Measurements from ENCODE around the gene CDC7. TPM values are rescaled to one million over a fixed set of nuclear protein-coding genes. Genes with fewer than 3 reads are reported as not detected.

Gene CDC7
- total RNA-seq, 1 experiment from 2014 or later: 49.9 TPM

GRCh38 chr1:91557826-91558225 lies 57.2 kb downstream of the CDC7 start:
- DNase-seq (ENCODE audit: low spot score) (no peak), ATAC-seq (no peak)
- H3K36me3 Mint-ChIP-seq: no peaks in the 10 kb centered on the region
- no peaks in the 10 kb centered on the region for H3K4me1 Mint-ChIP-seq
- TF ChIP-seq ERG (CRISPR knock-in tag; IDR thresholded peaks at IDR 0.05) (no peak), ATF1 (CRISPR knock-in tag; IDR thresholded peaks at IDR 0.05) (no peak), SMAD3 (CRISPR knock-in tag; IDR thresholded peaks at IDR 0.05; ENCODE audit: borderline replicate concordance) (no peak), FOXP1 (CRISPR knock-in tag; IDR thresholded peaks at IDR 0.05; ENCODE audit: borderline replicate concordance) (no peak), FOXK1 (CRISPR knock-in tag; IDR thresholded peaks at IDR 0.05) (no peak), NR1H2 (CRISPR knock-in tag; IDR thresholded peaks at IDR 0.05) (no peak), ZNF396 (CRISPR knock-in tag; IDR thresholded peaks at IDR 0.05; ENCODE audit: borderline replicate concordance) (no peak), PRDM15 (CRISPR knock-in tag; IDR thresholded peaks at IDR 0.05) (no peak), ZNF317 (CRISPR knock-in tag; IDR thresholded peaks at IDR 0.05; ENCODE audit: borderline replicate concordance, low read depth) (no peak), CREM (CRISPR knock-in tag; IDR thresholded peaks at IDR 0.05) (no peak)
- TF ChIP-seq, protein P1, sequence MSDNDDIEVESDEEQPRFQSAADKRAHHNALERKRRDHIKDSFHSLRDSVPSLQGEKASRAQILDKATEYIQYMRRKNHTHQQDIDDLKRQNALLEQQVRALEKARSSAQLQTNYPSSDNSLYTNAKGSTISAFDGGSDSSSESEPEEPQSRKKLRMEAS (CRISPR knock-in tag; IDR thresholded peaks at IDR 0.05): no peak
- ChIA-PET POLR2A (no interaction called here), CTCF (interaction anchor here (1.0 kb wide), 1 partner anchor 153 kb away, joined by 3 read pairs; the partner anchor contains the start of gene HFM1)
- no peaks in the 10 kb centered on the region for H3K27me3 Mint-ChIP-seq (ENCODE audit: low read depth)
- H3K9me3 Mint-ChIP-seq: no peaks in the 10 kb centered on the region
- no peak overlapping the region for H3K4me3 Mint-ChIP-seq
- no peak overlapping the region for H3K27ac Mint-ChIP-seq

DNA sequence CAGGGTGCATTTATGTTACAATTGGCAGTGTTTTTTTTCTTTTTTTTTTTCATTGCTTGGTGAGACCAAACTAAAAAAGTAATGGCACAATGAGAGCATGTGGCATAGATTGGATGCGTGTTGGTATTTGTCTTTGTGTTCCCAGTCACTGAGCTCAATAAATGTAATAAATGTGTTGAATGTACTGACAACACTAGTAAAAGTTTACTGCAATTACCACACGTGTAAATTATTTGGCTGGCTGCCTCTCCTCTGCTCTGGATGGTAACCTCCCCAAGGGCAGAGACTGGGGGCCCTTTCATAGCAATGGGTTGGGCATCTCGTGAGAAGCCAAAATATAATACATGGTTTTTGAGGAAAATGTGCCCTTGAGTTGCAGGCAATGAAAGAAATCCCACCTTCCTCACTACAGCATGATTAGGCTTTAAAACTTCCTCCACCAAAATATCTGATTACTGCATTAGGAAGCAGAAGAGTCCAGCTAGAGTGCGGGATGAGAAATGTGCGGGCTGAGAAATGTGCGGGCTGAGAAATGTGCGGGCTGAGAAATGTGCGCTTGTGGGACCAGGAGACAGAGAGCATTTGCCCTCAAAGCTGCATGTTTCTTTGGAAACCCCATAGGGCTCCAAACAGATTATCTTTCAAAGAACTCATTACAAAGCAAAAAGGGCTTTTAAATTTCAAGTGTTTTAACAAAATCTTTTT lies 58.5 kb downstream of the CDC7 start:
- CTCF ChIA-PET: no interaction called here
- no peak overlapping the region for H3K4me3 Mint-ChIP-seq
- no peaks in the 10 kb centered on the region for H3K27me3 Mint-ChIP-seq (ENCODE audit: low read depth)
- no peak overlapping the region for H3K27ac Mint-ChIP-seq
- DNase-seq (ENCODE audit: low spot score) (no peak), ATAC-seq (no peak)
- peaks cover 7% of the 10 kb centered on the region for H3K36me3 Mint-ChIP-seq
- TF ChIP-seq CREM (CRISPR knock-in tag; IDR thresholded peaks at IDR 0.05) (no peak), ATF6 (CRISPR knock-in tag; IDR thresholded peaks at IDR 0.05) (no peak), ZNF416 (CRISPR knock-in tag; IDR thresholded peaks at IDR 0.05) (no peak), ZBTB21 (CRISPR knock-in tag; IDR thresholded peaks at IDR 0.05; ENCODE audit: borderline replicate concordance) (no peak)
- H3K9me3 Mint-ChIP-seq: peaks cover 10% of the 10 kb centered on the region
- POLR2A ChIA-PET: no interaction called here
- no peaks in the 10 kb centered on the region for H3K4me1 Mint-ChIP-seq

Measured in WTC11 (cell line).